Measurements from ENCODE around the gene SUSD1.

Gene SUSD1

DNA sequence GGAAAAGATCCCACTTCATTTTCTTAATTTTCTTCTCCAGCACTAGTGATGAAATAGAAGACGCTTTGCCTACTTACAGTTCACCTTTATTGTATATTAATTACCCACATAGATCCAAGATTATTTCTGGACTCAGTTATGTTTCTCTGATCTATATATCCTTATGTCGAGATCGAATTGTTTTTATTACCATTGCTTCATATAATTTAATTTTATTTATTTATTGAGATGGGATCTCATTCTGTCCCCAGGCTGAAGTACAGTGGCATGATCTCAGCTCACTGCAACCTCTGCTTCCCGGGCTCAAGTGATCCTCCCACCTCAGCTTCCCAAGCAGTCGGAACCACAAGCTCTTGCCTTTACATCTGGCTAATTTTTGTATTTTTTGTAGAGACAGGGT lies 157.2 kb downstream of the SUSD1 start:
- no peak for DNase-seq (ENCODE audit: low spot score)
- H3K4me1 Mint-ChIP-seq (ENCODE audit: low read depth) = peaks cover 5% of the 10 kb centered on the region
- no peak overlapping the region for H3K27ac Mint-ChIP-seq
- H3K27me3 Mint-ChIP-seq (ENCODE audit: low read depth) = peaks cover 17% of the 10 kb centered on the region
- no peaks in the 10 kb centered on the region for H3K9me3 Mint-ChIP-seq
- no peak overlapping the region for H3K4me3 Mint-ChIP-seq
- H3K36me3 Mint-ChIP-seq (ENCODE audit: low read depth) = no peaks in the 10 kb centered on the region

DNA sequence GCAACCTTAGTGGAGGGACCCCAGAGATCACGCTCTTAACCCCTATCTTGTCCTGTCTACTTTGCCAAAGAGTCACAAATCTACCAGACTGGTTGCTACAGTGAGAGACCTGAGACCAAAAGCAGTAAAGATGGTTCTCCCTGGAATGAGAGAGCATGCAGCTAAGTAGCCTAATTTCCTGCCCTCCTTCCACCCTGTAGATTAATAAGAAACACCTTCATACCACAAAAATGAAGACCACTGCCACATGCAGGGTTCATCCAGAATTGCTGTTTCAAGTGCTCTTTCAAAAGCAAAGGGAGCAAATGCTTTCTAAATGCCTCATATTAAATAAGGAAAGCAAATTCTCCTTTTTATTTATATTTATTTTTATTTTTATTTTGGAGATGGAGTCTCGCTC lies 159.4 kb downstream of the SUSD1 start:
- H3K9me3 Mint-ChIP-seq = no peaks in the 10 kb centered on the region
- H3K4me1 Mint-ChIP-seq (ENCODE audit: low read depth) = peaks cover 13% of the 10 kb centered on the region
- no peak overlapping the region for H3K4me3 Mint-ChIP-seq
- no peak overlapping the region for H3K27ac Mint-ChIP-seq
- H3K27me3 Mint-ChIP-seq (ENCODE audit: low read depth) = peaks cover 18% of the 10 kb centered on the region
- no peak for DNase-seq (ENCODE audit: low spot score)
- no peaks in the 10 kb centered on the region for H3K36me3 Mint-ChIP-seq (ENCODE audit: low read depth)

DNA sequence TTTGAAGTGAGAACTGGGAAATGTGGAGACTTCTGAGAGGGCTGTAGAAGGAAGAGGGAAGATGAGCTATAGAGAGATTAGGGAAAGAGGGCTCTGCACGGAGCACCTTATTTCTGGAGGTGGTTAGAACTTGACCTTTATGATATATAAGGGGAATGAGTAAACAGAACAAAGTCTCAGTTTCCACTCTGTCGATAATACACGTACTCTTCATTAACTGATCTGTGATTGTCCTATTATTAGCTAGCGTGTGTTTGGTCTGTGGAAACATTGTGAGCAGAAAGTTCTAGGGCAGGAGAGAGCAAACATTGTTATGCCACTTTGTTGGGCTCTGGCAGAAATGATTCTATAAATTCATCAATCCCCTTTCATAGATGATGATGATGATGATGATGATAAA lies 159.9 kb downstream of the SUSD1 start:
- no peak for DNase-seq (ENCODE audit: low spot score)
- Mint-ChIP-seq H3K27me3 (ENCODE audit: low read depth) (peaks cover 21% of the 10 kb centered on the region), H3K9me3 (no peaks in the 10 kb centered on the region), H3K27ac (no peak overlapping the region), H3K4me1 (ENCODE audit: low read depth) (peaks cover 11% of the 10 kb centered on the region), H3K4me3 (no peak overlapping the region), H3K36me3 (ENCODE audit: low read depth) (no peaks in the 10 kb centered on the region)

DNA sequence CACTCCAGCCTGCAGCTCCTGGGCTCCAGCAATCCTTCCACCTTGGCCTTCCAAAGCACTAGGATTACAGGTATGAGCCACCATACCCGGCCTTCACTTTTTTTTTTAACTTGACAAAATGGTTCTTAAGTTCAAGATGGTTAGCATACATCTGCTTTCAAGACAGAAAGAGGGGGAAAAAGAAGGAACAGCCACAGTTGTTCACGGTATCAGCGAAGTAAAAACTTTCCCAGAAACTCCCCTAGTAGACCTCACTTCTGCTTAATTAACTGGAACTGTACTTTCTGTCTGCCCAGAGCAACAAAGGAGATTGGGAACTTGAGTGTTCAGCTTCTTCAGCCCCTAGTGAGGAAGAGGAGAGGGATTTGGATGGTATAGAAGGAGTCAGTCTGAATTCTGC lies 161.8 kb downstream of the SUSD1 start:
- no peak for DNase-seq (ENCODE audit: low spot score)
- Mint-ChIP-seq H3K36me3 (ENCODE audit: low read depth) (no peaks in the 10 kb centered on the region), H3K4me1 (ENCODE audit: low read depth) (peaks cover 11% of the 10 kb centered on the region)

DNA sequence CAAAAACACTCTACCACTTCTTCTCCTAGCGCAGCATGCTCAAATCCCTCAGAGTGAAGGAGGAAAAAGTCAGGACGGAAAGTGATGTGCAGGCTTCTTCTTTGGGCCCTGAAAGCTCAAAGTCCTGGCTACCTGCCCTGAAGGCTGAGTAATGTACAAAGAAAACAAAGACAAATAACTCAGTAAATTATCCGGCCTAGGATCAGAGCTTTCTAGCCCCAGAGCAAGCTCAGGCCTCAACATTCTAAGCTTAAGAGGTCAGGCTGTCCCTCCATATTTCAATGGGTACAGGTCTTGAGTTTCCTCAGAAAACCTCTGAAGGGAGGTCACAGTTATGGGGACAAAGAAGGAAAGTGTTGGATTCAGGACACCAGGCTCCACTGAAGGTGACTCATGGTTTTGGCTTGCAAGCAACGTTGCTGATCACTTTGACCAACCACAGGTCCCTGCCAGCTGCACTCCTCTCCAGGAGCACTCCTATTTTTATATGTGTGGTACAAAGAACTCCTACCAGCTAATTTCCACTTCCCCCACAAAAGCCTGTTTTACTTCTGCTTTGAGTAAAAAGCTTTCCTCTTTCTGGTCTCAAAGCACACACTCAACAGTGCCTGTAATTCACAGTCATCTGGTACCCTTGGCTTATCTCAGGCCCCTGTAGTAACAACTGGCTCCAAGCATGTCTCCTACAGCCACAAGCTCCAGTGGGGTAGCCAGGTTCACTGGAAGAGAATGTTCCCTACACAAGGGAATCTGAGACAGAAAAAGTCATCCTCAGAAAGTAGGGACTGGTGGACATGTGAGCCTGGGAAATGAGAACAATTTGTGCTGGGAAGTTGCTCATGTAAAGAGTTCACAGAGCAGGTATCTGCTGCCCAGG lies 162.8 kb downstream of the SUSD1 start:
- Mint-ChIP-seq H3K4me3 (no peak overlapping the region), H3K27me3 (ENCODE audit: low read depth) (peaks cover 29% of the 10 kb centered on the region), H3K27ac (no peak overlapping the region), H3K9me3 (no peaks in the 10 kb centered on the region), H3K4me1 (ENCODE audit: low read depth) (peaks cover 11% of the 10 kb centered on the region), H3K36me3 (ENCODE audit: low read depth) (no peaks in the 10 kb centered on the region)
- peak; percentile 44 for DNase-seq (ENCODE audit: low spot score)

More for the DNA sequence above, 161.8 kb downstream of the SUSD1 start:
- no peak overlapping the region for H3K4me3 Mint-ChIP-seq
- H3K9me3 Mint-ChIP-seq = no peaks in the 10 kb centered on the region
- H3K27me3 Mint-ChIP-seq (ENCODE audit: low read depth) = peaks cover 26% of the 10 kb centered on the region
- H3K27ac Mint-ChIP-seq = no peak overlapping the region

DNA sequence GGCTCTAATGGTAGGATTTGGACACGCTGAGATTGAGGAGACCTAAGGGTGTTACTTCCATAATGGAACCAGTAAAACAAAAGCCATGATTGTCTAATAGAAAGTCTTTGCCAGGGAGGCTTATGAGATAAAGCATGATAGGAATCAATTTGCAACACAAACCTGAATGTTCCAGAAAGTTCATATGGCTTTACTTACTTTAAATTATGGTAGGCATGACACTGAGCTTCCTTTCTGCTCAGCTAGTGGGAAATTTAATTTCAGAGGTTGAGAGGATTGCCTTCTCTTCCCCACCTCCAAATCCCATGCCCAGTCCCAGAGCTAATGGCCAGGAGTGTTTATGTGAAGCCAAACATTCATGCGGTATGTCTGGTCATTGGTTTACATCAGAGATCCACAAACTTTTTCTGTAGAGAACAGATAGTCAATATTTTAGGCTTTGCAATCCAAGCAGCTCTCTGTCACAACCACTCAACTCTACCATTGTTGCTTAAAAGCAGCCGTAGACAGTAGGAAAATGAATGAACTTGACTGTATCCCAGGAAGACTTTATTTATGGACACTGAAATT lies 164.0 kb downstream of the SUSD1 start:
- Mint-ChIP-seq H3K4me1 (ENCODE audit: low read depth) (peaks cover 11% of the 10 kb centered on the region), H3K4me3 (no peak overlapping the region)

DNA sequence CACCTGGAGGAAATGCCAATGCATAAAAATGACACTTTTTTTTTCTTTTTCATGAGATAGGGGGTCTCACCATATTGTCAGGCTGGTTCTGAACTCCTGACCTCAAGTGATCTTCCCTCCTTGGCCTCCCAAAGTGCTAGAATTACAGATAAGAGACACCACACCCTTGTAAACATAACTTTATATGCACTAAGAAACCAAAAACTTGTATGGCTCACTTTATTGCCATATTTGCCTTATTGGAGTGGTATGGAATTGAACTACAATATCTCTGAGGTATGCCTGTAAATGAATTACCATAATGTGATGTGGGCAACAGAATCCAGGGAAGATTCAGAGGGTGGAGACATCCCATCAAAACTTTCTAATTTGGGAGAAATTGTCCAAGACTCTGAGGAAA lies 164.6 kb downstream of the SUSD1 start:
- H3K36me3 Mint-ChIP-seq (ENCODE audit: low read depth) = no peaks in the 10 kb centered on the region
- no peaks in the 10 kb centered on the region for H3K9me3 Mint-ChIP-seq
- H3K27ac Mint-ChIP-seq = no peak overlapping the region
- peaks cover 11% of the 10 kb centered on the region for H3K4me1 Mint-ChIP-seq (ENCODE audit: low read depth)
- no peak overlapping the region for H3K4me3 Mint-ChIP-seq
- H3K27me3 Mint-ChIP-seq (ENCODE audit: low read depth) = peaks cover 25% of the 10 kb centered on the region
- no peak for DNase-seq (ENCODE audit: low spot score)

More for the DNA sequence above, 164.0 kb downstream of the SUSD1 start:
- peaks cover 25% of the 10 kb centered on the region for H3K27me3 Mint-ChIP-seq (ENCODE audit: low read depth)
- no peak for DNase-seq (ENCODE audit: low spot score)
- H3K9me3 Mint-ChIP-seq = no peaks in the 10 kb centered on the region
- no peaks in the 10 kb centered on the region for H3K36me3 Mint-ChIP-seq (ENCODE audit: low read depth)
- H3K27ac Mint-ChIP-seq = no peak overlapping the region

DNA sequence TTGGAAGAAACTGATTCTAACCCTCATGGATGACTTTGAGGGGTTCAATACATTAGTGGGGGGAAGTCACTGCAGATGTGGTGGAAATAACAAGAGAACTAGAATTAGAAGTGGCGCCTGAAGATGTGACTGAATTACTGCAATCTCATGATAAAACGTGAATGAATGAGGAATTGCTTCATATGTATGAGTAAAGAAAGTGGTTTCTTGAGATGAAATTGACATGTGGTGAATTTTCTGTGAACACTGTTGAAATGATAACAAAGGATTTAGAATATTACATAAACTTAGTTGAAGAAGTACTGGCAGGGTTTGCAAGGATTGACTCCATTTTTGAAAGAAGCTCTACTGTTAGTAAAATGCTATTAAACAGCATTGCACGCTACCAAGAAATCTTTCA lies 165.4 kb downstream of the SUSD1 start:
- Mint-ChIP-seq H3K27ac (no peak overlapping the region), H3K36me3 (ENCODE audit: low read depth) (no peaks in the 10 kb centered on the region), H3K4me3 (no peak overlapping the region), H3K4me1 (ENCODE audit: low read depth) (peaks cover 11% of the 10 kb centered on the region), H3K27me3 (ENCODE audit: low read depth) (peaks cover 18% of the 10 kb centered on the region), H3K9me3 (no peaks in the 10 kb centered on the region)
- DNase-seq (ENCODE audit: low spot score) = no peak

DNA sequence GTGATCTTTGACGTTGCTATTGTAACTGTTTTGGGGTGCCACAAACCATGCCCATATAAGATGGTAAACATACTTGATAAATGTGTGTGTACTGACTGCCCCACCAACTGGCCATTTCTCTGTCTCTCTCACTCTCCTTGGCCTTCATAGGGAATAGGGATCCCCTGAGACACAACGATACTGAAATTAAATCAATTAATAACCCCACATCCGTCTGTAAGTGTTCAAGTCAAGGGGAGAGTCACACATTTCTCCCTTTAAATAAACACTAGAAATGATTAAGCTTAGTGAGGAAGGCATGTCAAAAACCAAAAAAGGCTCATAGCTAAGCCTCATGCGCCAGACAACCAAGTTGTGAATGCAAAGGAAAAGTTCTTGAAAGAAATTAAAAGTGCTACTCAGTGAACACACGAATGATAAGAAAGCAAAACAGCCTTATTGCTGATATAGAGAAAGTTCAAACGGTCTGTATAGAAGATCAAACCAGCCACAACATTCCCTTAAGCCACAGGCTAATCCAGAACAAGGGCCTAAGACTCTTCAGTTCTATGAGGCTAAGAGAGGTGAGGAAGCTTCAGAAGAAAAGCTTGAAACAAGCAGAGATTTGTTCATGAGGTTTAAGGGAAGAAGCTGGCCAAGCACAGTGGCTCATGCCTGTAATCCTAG lies 167.4 kb downstream of the SUSD1 start:
- no peak overlapping the region for H3K27ac Mint-ChIP-seq
- H3K9me3 Mint-ChIP-seq = no peaks in the 10 kb centered on the region
- H3K36me3 Mint-ChIP-seq (ENCODE audit: low read depth) = no peaks in the 10 kb centered on the region
- H3K27me3 Mint-ChIP-seq (ENCODE audit: low read depth) = peaks cover 18% of the 10 kb centered on the region
- H3K4me1 Mint-ChIP-seq (ENCODE audit: low read depth) = peaks cover 9% of the 10 kb centered on the region
- no peak overlapping the region for H3K4me3 Mint-ChIP-seq
- no peak for DNase-seq (ENCODE audit: low spot score)

DNA sequence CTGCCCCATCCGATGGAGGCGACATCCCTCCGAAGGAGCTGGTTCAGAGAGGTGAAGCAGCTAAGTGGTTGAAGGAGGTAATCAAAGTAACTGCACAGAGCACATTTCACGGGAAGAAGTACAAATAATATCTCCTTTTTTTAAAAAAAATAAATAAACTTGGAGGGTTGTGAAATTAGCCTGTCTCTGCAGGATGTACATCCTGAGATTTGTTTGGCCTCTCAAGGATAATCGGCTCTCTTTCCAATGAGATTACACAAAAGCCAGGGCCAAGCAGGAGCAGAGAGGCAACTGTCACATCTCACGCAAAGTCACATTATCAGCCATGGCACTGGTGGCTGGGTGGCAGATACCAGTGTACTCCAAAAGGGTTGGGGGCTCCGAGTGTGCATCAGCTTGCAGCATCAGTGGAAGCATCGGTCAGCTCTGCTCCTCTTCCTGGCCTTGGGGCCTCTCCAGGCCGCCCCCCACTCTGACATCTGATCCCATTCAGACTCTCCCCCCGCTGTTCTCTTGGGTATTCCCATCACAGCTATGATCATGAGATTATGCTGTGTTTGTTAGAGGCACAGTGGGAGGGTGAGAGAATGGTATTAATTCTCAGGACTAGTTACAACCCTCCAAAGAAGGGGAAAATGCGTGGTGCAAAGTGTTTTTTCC lies 168.6 kb downstream of the SUSD1 start:
- H3K36me3 Mint-ChIP-seq (ENCODE audit: low read depth) = no peaks in the 10 kb centered on the region
- H3K4me1 Mint-ChIP-seq (ENCODE audit: low read depth) = peaks cover 4% of the 10 kb centered on the region
- DNase-seq (ENCODE audit: low spot score) = no peak
- no peak overlapping the region for H3K4me3 Mint-ChIP-seq
- peaks cover 18% of the 10 kb centered on the region for H3K27me3 Mint-ChIP-seq (ENCODE audit: low read depth)
- no peak overlapping the region for H3K27ac Mint-ChIP-seq
- no peaks in the 10 kb centered on the region for H3K9me3 Mint-ChIP-seq

DNA sequence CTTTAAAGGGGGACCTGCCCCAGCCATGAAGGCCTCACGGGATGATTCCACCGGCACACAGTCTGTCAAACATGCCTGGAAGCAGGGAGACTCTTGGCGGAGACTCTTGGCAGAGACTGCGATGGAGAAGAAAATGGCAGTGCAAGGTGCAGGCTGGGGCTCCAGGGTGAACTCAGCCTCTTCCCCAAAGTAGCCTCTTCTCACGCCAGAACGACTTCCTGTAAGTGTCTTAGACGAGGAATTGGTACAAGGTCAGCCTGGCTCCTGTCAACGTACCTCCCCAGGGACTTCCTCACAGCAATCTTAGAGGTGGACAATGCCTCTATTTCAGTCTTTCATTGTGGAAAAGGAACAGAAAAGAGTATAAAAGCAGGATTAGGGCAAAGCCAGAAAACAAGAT lies 169.2 kb downstream of the SUSD1 start:
- peaks cover 4% of the 10 kb centered on the region for H3K4me1 Mint-ChIP-seq (ENCODE audit: low read depth)
- H3K27me3 Mint-ChIP-seq (ENCODE audit: low read depth) = peaks cover 17% of the 10 kb centered on the region
- no peaks in the 10 kb centered on the region for H3K36me3 Mint-ChIP-seq (ENCODE audit: low read depth)
- H3K9me3 Mint-ChIP-seq = no peaks in the 10 kb centered on the region
- H3K27ac Mint-ChIP-seq = no peak overlapping the region
- no peak for DNase-seq (ENCODE audit: low spot score)
- no peak overlapping the region for H3K4me3 Mint-ChIP-seq

DNA sequence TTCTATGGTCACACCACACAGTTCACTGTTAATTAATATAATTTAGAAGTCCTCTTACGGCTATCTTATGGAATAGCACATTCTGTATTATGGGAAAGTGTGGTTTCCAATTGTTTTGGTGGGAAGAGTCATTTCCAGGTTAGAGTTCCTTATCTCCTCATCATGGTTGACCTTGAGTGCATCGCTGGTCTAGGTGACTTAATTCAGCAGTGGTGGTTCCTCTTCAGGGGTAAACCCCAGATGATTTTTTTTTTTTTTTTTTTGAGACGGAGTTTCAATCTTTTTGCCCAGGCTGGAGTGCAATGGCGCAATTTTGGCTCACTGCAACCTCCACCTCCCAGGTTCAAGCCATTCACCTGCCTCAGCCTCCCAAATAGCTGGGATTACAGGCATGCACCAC lies 171.6 kb downstream of the SUSD1 start:
- H3K9me3 Mint-ChIP-seq = no peaks in the 10 kb centered on the region

DNA sequence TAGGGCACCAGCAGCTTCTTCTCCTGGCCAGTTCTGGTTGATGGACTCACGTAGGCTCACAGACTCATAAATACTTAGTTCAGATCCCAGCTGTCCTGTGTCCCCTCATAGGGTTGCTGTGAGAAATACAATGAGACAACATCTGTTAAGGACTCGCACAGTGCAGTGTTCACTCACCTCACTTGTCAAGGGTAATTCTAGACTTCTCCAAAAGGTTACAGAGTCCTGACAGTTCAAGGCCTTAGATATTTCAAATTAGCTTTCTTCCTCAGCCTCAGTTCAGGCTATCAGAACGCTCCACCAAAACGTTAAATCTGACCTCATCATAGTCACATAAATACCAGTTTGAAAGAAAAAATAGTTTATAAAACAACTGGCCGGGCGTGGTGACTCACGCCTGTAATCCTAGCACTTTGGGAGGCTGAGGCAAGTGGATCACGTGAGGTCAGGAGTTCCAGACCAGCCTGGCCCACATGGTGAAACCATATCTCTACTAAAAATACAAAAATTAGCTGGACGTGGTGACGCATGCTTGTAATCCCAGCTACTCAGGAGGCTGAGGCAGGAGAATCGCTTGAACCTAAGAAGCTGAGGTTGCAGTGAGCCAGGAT lies 172.1 kb downstream of the SUSD1 start:
- peaks cover 8% of the 10 kb centered on the region for H3K27me3 Mint-ChIP-seq (ENCODE audit: low read depth)
- H3K4me3 Mint-ChIP-seq = no peak overlapping the region
- H3K27ac Mint-ChIP-seq = no peak overlapping the region
- no peaks in the 10 kb centered on the region for H3K9me3 Mint-ChIP-seq
- DNase-seq (ENCODE audit: low spot score) = no peak
- H3K36me3 Mint-ChIP-seq (ENCODE audit: low read depth) = no peaks in the 10 kb centered on the region
- peaks cover 4% of the 10 kb centered on the region for H3K4me1 Mint-ChIP-seq (ENCODE audit: low read depth)

More for the DNA sequence above, 171.6 kb downstream of the SUSD1 start:
- H3K27ac Mint-ChIP-seq = no peak overlapping the region
- H3K27me3 Mint-ChIP-seq (ENCODE audit: low read depth) = peaks cover 12% of the 10 kb centered on the region
- H3K36me3 Mint-ChIP-seq (ENCODE audit: low read depth) = no peaks in the 10 kb centered on the region
- peaks cover 4% of the 10 kb centered on the region for H3K4me1 Mint-ChIP-seq (ENCODE audit: low read depth)
- no peak overlapping the region for H3K4me3 Mint-ChIP-seq
- DNase-seq (ENCODE audit: low spot score) = no peak
